MM.1S (cell line): Measurements from ENCODE around the gene FOXO3.

Experiments
- DNase-seq: peaks from one replicate; pipeline ENCODE4 v3.0.0-alpha.2; 2015
- H2AFZ ChIP-seq: fragments of 300-600 bp; sonication (generic); 2 replicates; pipeline ENCODE4 v1.6.0; 2016; ENCODE audit warnings: antibody characterized with exemption, low read length
- H3F3A ChIP-seq: fragments of 300-600 bp; sonication (generic); 2 replicates; pipeline ENCODE4 v1.6.1; 2016; ENCODE audit warnings: mild to moderate bottlenecking, antibody characterized with exemption, low read length, moderate library complexity, mixed read lengths; ENCODE audit not compliant: insufficient read depth
- H3K27ac ChIP-seq: fragments of 300-600 bp; sonication (generic); 2 replicates; pipeline ENCODE4 v1.5.1; 2016; ENCODE audit warnings: mild to moderate bottlenecking, low read length
- H3K27me3 ChIP-seq: fragments of 300-600 bp; sonication (generic); replicated peaks from 2 replicates; pipeline ENCODE4 v1.6.0; 2016; ENCODE audit warnings: low read length; ENCODE audit not compliant: insufficient read depth
- H3K36me3 ChIP-seq: fragments of 300-600 bp; sonication (generic); replicated peaks from 2 replicates; pipeline ENCODE4 v1.6.1; 2016; ENCODE audit warnings: mild to moderate bottlenecking, low read length, mixed read lengths; ENCODE audit not compliant: insufficient read depth
- H3K4me1 ChIP-seq: fragments of 300-600 bp; sonication (generic); 2 replicates; pipeline ENCODE4 v1.6.1; 2016; ENCODE audit warnings: low read length, mixed read lengths
- H3K4me2 ChIP-seq: fragments of 300-600 bp; sonication (generic); 2 replicates; pipeline ENCODE4 v1.6.0; 2016; ENCODE audit warnings: low read depth, low read length
- H3K4me3 ChIP-seq: fragments of 300-600 bp; sonication (generic); 2 replicates; pipeline ENCODE4 v1.5.1; 2016; ENCODE audit warnings: low read length, mixed read lengths
- H3K79me2 ChIP-seq: fragments of 300-600 bp; sonication (generic); 2 replicates; pipeline ENCODE4 v1.6.1; 2016; ENCODE audit warnings: mixed run types, low read length, mixed read lengths
- H3K9ac ChIP-seq: fragments of 300-600 bp; sonication (generic); 2 replicates; pipeline ENCODE4 v1.6.1; 2016; ENCODE audit warnings: low read length, mixed read lengths
- H3K9me2 ChIP-seq: fragments of 300-600 bp; sonication (generic); replicated peaks from 2 replicates; pipeline ENCODE4 v1.6.1; 2016; ENCODE audit warnings: mild to moderate bottlenecking, low read length, mixed read lengths; ENCODE audit not compliant: insufficient read depth
- H3K9me3 ChIP-seq: fragments of 300-600 bp; sonication (generic); replicated peaks from 2 replicates; pipeline ENCODE4 v1.6.1; 2016; ENCODE audit warnings: mild to moderate bottlenecking, low read length, mixed read lengths; ENCODE audit not compliant: insufficient read depth
- H4K20me1 ChIP-seq: fragments of 300-600 bp; sonication (generic); 2 replicates; pipeline ENCODE4 v1.6.1; 2016; ENCODE audit warnings: mild to moderate bottlenecking, low read length, moderate library complexity, mixed read lengths; ENCODE audit not compliant: insufficient read depth
- CTCF ChIP-seq: fragments of 300-600 bp; sonication (generic); IDR thresholded peaks from 2 replicates; pipeline ENCODE4 v1.5.1; 2016; ENCODE audit warnings: antibody characterized with exemption, low read length, mixed read lengths
- EZH2 ChIP-seq: fragments of 300-600 bp; sonication (generic); optimal IDR thresholded peaks from 2 replicates; pipeline ENCODE3; 2017; ENCODE audit warnings: low read depth, mild to moderate bottlenecking, antibody characterized with exemption, low read length, mixed read lengths
- EZH2phosphoT487 ChIP-seq: fragments of 300-600 bp; sonication (generic); IDR thresholded peaks from 2 replicates; pipeline ENCODE4 v1.6.1; 2018; ENCODE audit warnings: antibody characterized with exemption, low read length

FOXO3 gene

DNA sequence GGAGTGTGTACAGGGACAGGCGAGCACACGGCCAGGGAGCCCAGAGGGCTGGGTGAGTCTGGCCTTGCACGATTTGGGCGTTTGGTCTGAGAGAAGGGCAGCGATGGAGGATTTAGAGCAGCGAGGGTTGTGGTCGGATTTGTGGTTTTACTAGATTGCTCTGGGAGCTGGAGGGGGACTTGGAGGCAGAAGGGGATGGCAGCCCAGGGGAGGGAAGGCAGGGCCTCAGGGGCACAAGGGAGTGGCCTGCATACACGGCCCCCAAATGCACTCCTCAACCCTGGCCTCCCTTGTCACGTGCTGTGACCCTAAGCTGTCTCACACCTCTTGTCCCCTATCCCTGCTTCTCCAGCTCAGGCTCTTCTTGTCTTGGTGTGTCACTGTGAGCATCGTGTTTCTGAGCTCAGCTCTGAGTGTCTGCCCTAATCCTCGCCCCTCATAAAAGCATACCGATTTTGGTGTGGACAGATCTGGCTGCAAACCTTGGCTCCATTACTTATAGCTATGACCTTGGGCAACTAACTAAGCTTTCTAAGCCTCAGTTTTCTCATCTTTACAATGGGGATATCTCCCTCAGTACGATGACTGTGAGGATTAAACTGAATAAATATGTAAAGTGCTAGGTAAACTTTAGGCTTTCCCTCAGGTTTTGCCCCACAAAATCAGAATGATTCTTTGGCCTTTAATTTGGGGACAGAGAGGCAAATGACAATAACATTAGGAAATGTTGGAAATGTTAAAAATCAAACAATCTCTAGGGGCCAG lies 167.4 kb downstream of the FOXO3 start:
- no peak for DNase-seq
- H3K4me2 ChIP-seq: no peak overlapping the region
- no peaks in the 10 kb centered on the region for H3K9me2 ChIP-seq
- H3K9me3 ChIP-seq: no peaks in the 10 kb centered on the region
- no peaks in the 10 kb centered on the region for H4K20me1 ChIP-seq
- peaks cover 30% of the 10 kb centered on the region for H3K4me1 ChIP-seq
- H3K36me3 ChIP-seq: no peaks in the 10 kb centered on the region
- no peak overlapping the region for H3K27ac ChIP-seq
- H3K4me3 ChIP-seq: no peak overlapping the region
- H3F3A ChIP-seq: peaks cover 11% of the 10 kb centered on the region
- TF ChIP-seq CTCF: no peak
- TF ChIP-seq EZH2phosphoT487: no peak
- no peak for TF ChIP-seq EZH2
- H3K27me3 ChIP-seq: no peaks in the 10 kb centered on the region
- peaks cover 10% of the 10 kb centered on the region; the same call in 1 of the 2 replicates for H3K79me2 ChIP-seq
- no peak overlapping the region for H2AFZ ChIP-seq
- no peak overlapping the region for H3K9ac ChIP-seq

DNA sequence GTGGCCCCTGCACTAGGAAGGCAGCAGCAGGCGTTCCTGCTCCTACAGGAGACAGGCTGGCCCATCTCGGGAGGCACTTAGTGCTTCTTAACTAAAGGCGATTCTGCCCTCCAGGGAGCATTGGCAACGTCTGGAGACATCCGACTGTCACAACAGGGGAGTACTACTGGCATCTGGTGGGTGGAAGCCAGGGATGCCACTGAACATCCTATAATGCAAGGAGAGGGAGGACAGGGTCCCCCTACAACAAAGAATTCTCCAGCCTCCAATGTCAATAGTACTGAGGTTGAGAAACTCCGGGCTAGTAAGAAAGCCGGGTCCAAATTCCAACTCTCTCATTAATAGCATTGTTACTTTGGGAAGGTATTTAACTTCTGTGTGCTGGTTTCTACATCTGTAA lies 168.1 kb downstream of the FOXO3 start:
- Histone ChIP-seq H3K36me3 (no peaks in the 10 kb centered on the region), H3K9ac (no peak overlapping the region), H3K27ac (no peak overlapping the region), H3F3A (peaks cover 18% of the 10 kb centered on the region), H4K20me1 (no peaks in the 10 kb centered on the region), H3K9me3 (no peaks in the 10 kb centered on the region), H2AFZ (no peak overlapping the region), H3K4me2 (no peak overlapping the region), H3K4me3 (no peak overlapping the region), H3K9me2 (no peaks in the 10 kb centered on the region), H3K27me3 (no peaks in the 10 kb centered on the region), H3K79me2 (peaks cover 10% of the 10 kb centered on the region; the same call in 1 of the 2 replicates), H3K4me1 (peaks cover 35% of the 10 kb centered on the region)
- DNase-seq: no peak
- no peak for TF ChIP-seq EZH2
- TF ChIP-seq EZH2phosphoT487: no peak
- TF ChIP-seq CTCF: no peak

DNA sequence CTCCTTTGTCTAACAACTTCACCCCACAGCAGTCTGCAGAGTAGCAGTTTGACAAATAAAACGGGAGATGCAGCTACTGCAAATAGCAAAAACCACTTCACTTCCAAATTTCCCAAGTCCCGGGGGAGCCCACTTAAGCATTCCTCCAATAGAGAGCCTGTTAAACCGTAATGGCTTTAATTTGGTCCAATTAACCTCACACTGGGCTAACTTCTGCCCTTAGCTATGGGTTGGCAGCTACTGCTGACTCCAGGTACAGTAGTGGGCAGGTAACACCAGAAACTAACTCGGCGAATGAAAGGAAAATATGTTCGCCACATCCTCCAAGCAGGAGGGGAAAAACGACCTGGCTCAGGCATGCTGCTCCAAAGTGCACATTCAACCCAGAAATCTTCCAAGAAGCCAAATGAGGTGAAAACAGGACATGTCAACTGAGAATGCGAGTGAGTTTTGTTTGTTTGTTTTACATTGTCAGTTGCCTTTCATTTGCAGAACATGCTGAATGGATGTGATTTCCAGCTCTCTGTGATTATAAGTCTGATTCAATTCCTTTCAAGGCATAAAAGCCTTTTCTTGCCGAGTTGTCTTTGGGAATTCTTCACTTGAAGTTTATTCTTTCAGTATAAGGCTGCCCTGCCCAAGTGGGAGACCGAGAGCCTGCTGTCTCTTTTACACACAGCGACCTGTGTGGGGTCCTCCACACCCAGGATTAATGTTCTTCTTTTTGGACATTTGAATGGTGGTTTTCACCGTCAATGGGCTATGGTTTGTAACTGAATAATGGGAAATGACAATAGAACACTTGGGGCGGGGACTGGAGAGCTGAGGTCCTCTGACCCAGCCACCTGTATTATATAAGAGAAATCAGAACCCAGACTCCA lies 170.2 kb downstream of the FOXO3 start:
- no peaks in the 10 kb centered on the region for H4K20me1 ChIP-seq
- H3K36me3 ChIP-seq: no peaks in the 10 kb centered on the region
- no peaks in the 10 kb centered on the region for H3K9me3 ChIP-seq
- no peak for DNase-seq
- no peak for TF ChIP-seq CTCF
- TF ChIP-seq EZH2phosphoT487: no peak
- TF ChIP-seq EZH2: no peak
- H3K79me2 ChIP-seq: peaks cover 16% of the 10 kb centered on the region; the same call in 1 of the 2 replicates
- no peak overlapping the region for H3K9ac ChIP-seq
- no peak overlapping the region for H3K4me2 ChIP-seq
- no peaks in the 10 kb centered on the region for H3K9me2 ChIP-seq
- no peaks in the 10 kb centered on the region for H3K27me3 ChIP-seq
- H3K27ac ChIP-seq: no peak overlapping the region
- H3K4me1 ChIP-seq: peaks cover 54% of the 10 kb centered on the region
- no peak overlapping the region for H2AFZ ChIP-seq
- H3K4me3 ChIP-seq: no peak overlapping the region
- H3F3A ChIP-seq: peaks cover 25% of the 10 kb centered on the region
